HG03175 (cell line): ENCODE measurements around the gene CDKN2B-AS1.

Experiments
- ATAC-seq: cut with Tn5 transposase; IDR thresholded peaks from one replicate; pipeline ENCODE4 v1.9.1; 2021; ENCODE audit warnings: mild to moderate bottlenecking, moderate library complexity; ENCODE audit not compliant: unreplicated experiment

The CDKN2B-AS1 gene

GRCh38 chr9:22147813-22148527 is 153.4 kb downstream of the CDKN2B-AS1 start:
- ATAC-seq, result no peak

- ATAC-seq, result no peak
Measured at GRCh38 chr9:22148528-22148875, 153.9 kb downstream of the CDKN2B-AS1 start.

GRCh38 chr9:22148876-22149637 is 154.5 kb downstream of the CDKN2B-AS1 start:
- ATAC-seq, result no peak

- no peak for ATAC-seq
Measured at GRCh38 chr9:22154064-22154463, 159.5 kb downstream of the CDKN2B-AS1 start.

- ATAC-seq, result no peak
Measured at GRCh38 chr9:22156586-22156985, 162.0 kb downstream of the CDKN2B-AS1 start.

- ATAC-seq, result no peak
Measured at GRCh38 chr9:22157276-22157675, 162.7 kb downstream of the CDKN2B-AS1 start.

- no peak for ATAC-seq
Measured at GRCh38 chr9:22157828-22158227, 163.2 kb downstream of the CDKN2B-AS1 start.

GRCh38 chr9:22158271-22158670 is 163.7 kb downstream of the CDKN2B-AS1 start:
- ATAC-seq, result no peak

- ATAC-seq, result no peak
Measured at GRCh38 chr9:22158927-22159346, 164.3 kb downstream of the CDKN2B-AS1 start.

- no peak for ATAC-seq
Measured at GRCh38 chr9:22159586-22159985, 165.0 kb downstream of the CDKN2B-AS1 start.

GRCh38 chr9:22160221-22160620 is 165.6 kb downstream of the CDKN2B-AS1 start:
- no peak for ATAC-seq

GRCh38 chr9:22165144-22165543 is 170.6 kb downstream of the CDKN2B-AS1 start:
- ATAC-seq, result no peak

GRCh38 chr9:22169243-22169642 is 174.7 kb downstream of the CDKN2B-AS1 start:
- no peak for ATAC-seq

- no peak for ATAC-seq
Measured at GRCh38 chr9:22169727-22170503, 175.3 kb downstream of the CDKN2B-AS1 start.
